Activated CD8-positive, alpha-beta T cell treated with anti-CD3 and anti-CD28 coated beads, Interleukin-2, amount 10 ng/mL, durations not matched to agents 7 days and 5 days (primary cell): ENCODE measurements around the gene IGHMBP2. TPM values are rescaled to one million over a fixed set of nuclear protein-coding genes. Genes with fewer than 3 reads are reported as not detected.

Source experiments
- ATAC-seq: fragments of 150-1000 bp; cut with Tn5 transposase; one replicate; pipeline ENCODE4 v1.10.0; 2021; ENCODE audit warnings: moderate library complexity
- CTCF ChIA-PET: fragments of 350-600 bp; sonication (Branson Sonifier 250); formaldehyde crosslinking; loops from one replicate; lab custom pipeline; 2021; ENCODE audit warnings: antibody characterized with exemption; lab: Charles Lee
- POLR2A ChIA-PET: fragments of 350-600 bp; sonication (Branson Sonifier 250); formaldehyde crosslinking; loops from one replicate; lab custom pipeline; 2021; ENCODE audit warnings: antibody characterized with exemption; lab: Charles Lee
- DNase-seq: peaks from one replicate; pipeline ENCODE4 v3.0.0-alpha.2; 2020
- H3K27ac Mint-ChIP-seq: one replicate; pipeline ENCODE4 v1.8.0; 2021; ENCODE audit warnings: mild to moderate bottlenecking, mixed read lengths
- H3K27me3 Mint-ChIP-seq: one replicate; pipeline ENCODE4 v1.8.0; 2021; ENCODE audit warnings: low read depth, mixed read lengths
- H3K36me3 Mint-ChIP-seq: one replicate; pipeline ENCODE4 v1.8.0; 2021; ENCODE audit warnings: low read depth, mixed read lengths
- H3K4me1 Mint-ChIP-seq: one replicate; pipeline ENCODE4 v1.8.0; 2021; ENCODE audit warnings: low read depth, mixed read lengths
- H3K4me3 Mint-ChIP-seq: one replicate; pipeline ENCODE4 v1.8.0; 2021; ENCODE audit warnings: mild to moderate bottlenecking, mixed read lengths
- H3K9me3 Mint-ChIP-seq: one replicate; pipeline ENCODE4 v1.8.0; 2022; ENCODE audit warnings: mixed read lengths; ENCODE audit not compliant: insufficient read depth
- total RNA-seq, 2 experiments: library from RNA; stranded (reverse); gene quantifications; one replicate each; pipeline ENCODE4 v1.2.3, GENCODE V29; 2021

The IGHMBP2 gene
- total RNA-seq, 2 experiments from 2014 or later: 25.0 to 28.2 TPM

DNA sequence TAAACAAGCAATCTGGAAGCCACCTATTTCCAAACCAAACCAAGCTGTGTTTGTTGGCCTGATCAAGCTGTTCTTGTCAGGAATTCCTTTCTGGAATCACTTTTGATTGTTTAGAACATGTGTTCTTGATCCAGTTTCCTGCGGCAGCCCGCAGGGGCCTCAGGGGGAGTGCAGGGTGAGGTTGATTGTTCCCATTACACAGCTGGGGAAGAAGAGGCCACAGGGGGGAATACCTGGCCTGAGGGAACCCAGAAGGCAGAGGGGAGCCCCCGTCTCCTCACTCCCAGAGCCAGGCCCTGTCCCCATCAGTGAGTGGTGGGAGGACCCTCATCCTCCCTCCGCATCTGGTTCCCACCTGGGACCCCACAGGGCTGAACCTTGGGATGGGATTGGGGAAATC lies 72.9 kb downstream of the IGHMBP2 start:
- Mint-ChIP-seq H3K27ac (no peak overlapping the region), H3K4me1 (no peaks in the 10 kb centered on the region), H3K27me3 (peaks cover 7% of the 10 kb centered on the region), H3K36me3 (no peaks in the 10 kb centered on the region), H3K4me3 (no peak overlapping the region), H3K9me3 (no peaks in the 10 kb centered on the region)
- CTCF ChIA-PET: no interaction called here
- POLR2A ChIA-PET: no interaction called here
- DNase-seq (no peak), ATAC-seq (no peak)

DNA sequence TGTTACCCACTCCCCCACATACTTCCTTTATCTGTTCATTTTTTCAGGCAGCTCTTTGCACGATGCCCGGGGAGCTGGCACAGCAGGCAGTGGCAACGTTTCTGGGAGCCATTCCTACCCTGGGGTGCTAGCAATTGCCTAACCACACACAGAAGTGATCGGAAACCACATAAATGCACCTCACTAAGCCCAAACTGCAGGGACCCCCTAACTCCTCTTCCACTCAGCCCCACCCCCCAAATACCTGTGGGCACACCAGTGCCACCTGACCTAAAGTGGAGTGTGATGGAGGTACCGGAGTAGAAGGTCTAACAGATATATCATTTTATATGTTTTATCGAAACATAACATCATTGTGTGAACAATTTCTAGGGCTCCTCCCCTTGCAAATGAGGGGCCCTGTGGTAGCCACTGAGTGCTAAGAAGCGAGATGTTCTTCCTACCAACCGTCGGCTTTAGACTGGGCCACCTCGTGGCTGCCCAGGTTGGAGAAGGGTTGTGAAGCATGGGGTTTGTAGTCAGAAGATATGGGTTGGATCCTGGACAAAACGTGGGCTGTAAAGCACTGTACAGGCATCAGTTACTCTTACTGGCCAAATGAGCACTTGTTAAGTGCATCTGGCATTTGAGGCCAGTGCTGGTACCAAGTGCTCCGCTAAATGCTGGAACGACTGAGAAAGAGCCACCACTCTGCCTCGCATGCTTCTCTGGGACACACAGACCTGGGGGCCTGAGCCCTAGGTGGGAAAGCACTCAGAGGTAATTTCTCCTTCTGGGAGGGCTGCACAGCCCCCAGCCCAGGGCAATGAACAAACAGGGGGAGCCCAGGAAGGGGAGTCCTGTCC lies 74.3 kb downstream of the IGHMBP2 start:
- H3K27me3 Mint-ChIP-seq: peaks cover 7% of the 10 kb centered on the region
- no peaks in the 10 kb centered on the region for H3K4me1 Mint-ChIP-seq
- no peaks in the 10 kb centered on the region for H3K9me3 Mint-ChIP-seq
- H3K4me3 Mint-ChIP-seq: no peak overlapping the region
- no peak overlapping the region for H3K27ac Mint-ChIP-seq
- no peaks in the 10 kb centered on the region for H3K36me3 Mint-ChIP-seq
- CTCF ChIA-PET: no interaction called here
- no peak for ATAC-seq
- POLR2A ChIA-PET: no interaction called here
- no peak for DNase-seq

DNA sequence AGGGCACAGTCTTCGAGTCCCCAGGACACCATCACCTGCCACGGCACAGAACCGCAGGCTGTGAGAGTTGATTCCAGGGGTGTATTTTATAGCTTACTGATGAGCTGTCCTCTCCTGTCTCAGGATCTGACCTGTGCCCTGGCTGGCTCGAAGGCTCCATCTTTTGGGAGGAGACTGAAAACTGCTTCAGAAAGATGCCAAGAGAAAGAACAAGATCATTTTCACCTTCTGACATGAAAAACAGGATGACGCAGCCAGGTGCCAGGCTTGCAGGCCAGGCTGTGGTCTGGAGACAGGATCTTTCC lies 74.9 kb downstream of the IGHMBP2 start:
- CTCF ChIA-PET: no interaction called here
- Mint-ChIP-seq H3K27me3 (peaks cover 7% of the 10 kb centered on the region), H3K9me3 (no peaks in the 10 kb centered on the region), H3K27ac (no peak overlapping the region), H3K36me3 (no peaks in the 10 kb centered on the region), H3K4me1 (no peaks in the 10 kb centered on the region), H3K4me3 (no peak overlapping the region)
- POLR2A ChIA-PET: no interaction called here
- DNase-seq (no peak), ATAC-seq (no peak)

DNA sequence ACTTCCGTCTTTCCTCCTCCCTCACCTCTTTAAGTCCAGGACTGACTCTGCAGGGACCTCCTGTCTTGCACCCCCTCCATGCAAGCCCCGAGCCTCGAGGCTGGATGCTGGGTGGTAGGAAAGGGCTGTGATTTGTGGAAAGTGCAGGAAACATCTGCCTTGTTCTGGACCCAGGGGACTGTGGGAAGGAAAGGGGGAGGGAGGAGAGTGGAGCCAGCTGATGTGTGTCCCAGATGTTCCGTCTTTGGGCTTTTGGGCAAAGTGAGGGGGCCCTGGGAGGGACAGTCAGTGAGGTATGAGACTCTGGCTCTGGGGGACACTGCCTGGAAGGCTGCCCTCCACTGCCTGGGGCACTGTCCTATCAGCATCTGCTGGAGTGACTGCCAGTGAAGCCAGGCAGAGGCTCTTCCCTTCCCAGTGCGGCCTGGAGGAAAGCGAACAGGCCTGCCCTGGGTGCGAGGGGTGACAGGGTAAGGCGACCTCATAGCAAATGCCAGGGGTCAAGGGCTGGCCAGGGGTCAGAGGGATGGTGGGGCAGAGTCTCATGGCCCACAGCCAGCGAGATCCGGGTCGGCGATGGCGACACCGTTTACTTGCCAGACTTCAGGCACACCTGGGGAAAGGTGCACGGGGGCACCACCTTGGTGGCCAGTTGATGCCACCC lies 75.4 kb downstream of the IGHMBP2 start:
- CTCF ChIA-PET: no interaction called here

DNA sequence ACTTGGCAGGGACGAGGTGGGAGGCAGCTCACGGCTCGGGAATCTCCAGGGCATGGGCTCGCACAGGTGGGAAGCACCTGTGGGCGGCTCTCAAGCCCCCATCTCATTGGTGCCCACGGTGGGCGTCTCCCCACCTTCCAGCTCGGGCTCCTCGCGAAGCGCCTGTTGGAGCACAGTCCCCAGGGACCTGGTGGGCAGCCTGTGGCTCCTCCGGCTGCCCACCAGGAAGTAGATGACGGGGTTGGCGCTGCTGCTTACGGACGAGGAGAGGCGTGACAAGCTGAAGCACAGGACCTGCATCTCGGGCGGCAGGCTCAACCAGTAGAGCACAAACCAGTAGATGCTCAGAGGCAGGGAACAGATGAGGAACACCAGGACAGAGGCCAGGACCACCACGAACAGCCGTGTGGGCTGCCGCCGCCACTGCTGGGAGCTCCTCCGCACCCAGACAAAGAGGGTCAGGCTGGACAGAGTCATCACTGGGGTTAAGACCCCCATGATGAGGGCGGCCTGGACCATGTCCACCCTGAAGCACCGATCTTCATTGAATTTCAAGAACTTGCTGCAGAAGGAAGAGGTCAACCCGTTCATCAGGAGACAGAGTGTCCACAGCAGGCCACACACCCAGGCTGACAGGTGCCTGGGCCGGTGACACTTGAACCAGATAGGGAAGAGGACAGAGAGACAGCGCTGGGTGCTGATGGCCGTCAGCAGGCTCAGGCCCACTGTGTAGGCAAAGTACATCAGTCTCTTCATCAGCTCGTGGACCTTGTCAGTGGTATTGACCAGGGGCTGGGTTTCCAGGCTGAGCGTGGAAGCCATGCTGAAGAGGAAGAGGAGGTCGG lies 76.5 kb downstream of the IGHMBP2 start:
- H3K4me3 Mint-ChIP-seq: no peak overlapping the region
- H3K4me1 Mint-ChIP-seq: no peaks in the 10 kb centered on the region
- peaks cover 9% of the 10 kb centered on the region for H3K27me3 Mint-ChIP-seq
- ChIA-PET POLR2A (no interaction called here), CTCF (interaction anchor here (0.6 kb wide), 1 partner anchor 420 kb away, joined by 3 read pairs; no protein-coding TSS in a partner anchor)
- H3K27ac Mint-ChIP-seq: no peak overlapping the region
- no peaks in the 10 kb centered on the region for H3K36me3 Mint-ChIP-seq
- ATAC-seq (no peak), DNase-seq (no peak)
- H3K9me3 Mint-ChIP-seq: no peaks in the 10 kb centered on the region

More for the DNA sequence above, 75.4 kb downstream of the IGHMBP2 start:
- H3K4me3 Mint-ChIP-seq: no peak overlapping the region
- no peaks in the 10 kb centered on the region for H3K36me3 Mint-ChIP-seq
- H3K9me3 Mint-ChIP-seq: no peaks in the 10 kb centered on the region
- H3K27me3 Mint-ChIP-seq: peaks cover 7% of the 10 kb centered on the region
- DNase-seq (no peak), ATAC-seq (no peak)
- H3K4me1 Mint-ChIP-seq: no peaks in the 10 kb centered on the region
- POLR2A ChIA-PET: no interaction called here
- H3K27ac Mint-ChIP-seq: no peak overlapping the region

DNA sequence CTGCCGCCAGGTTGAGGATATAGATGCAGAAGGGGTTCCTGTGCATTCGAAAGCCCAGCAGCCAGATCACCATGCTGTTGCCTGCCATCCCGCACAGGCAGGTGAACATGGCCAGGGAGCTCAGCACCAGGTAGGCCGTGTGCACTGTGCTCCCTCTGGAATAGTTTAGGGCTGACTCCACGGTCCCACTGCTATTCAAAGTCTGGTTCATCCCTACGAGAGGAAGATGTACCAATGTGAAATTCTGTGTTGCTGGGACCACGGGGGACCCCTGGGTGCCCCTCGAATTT lies 77.0 kb downstream of the IGHMBP2 start, which contains the start of gene MRGPRD:
Gene MRGPRD, minus strand, starts transcription at position 211 of the 290 bp plus-strand sequence. Its CDS starts 0 bp downstream, at position 211.
- DNase-seq: no peak
- no peak for ATAC-seq
- POLR2A ChIA-PET: no interaction called here
- CTCF ChIA-PET: no interaction called here
- Mint-ChIP-seq H3K4me1 (no peaks in the 10 kb centered on the region), H3K36me3 (no peaks in the 10 kb centered on the region), H3K9me3 (no peaks in the 10 kb centered on the region), H3K27ac (no peak within 1 kb of the TSS), H3K4me3 (no peak within 1 kb of the TSS), H3K27me3 (peaks cover 9% of the 10 kb centered on the region)

DNA sequence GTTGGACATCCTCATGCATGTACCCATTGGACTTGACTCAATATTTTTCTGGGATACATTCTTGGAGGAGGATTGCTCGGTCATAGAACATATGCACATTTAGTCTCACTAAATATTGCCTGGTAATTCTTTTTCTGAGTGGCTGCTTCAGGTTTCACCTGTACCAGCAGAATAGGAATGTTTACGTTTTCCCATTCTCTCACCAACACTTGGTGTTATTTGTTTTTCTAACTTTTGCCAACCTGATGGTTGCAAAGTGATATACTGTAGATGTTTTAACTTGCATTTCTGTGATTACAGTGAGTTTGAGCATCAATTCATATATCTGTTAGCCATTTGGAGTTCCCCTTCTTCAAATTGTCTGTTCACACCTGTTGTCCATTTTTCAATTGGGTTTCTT lies 78.4 kb downstream of the IGHMBP2 start:
- Mint-ChIP-seq H3K27ac (no peak overlapping the region), H3K36me3 (no peaks in the 10 kb centered on the region), H3K4me3 (no peak overlapping the region), H3K9me3 (peaks cover 8% of the 10 kb centered on the region), H3K4me1 (no peaks in the 10 kb centered on the region), H3K27me3 (peaks cover 15% of the 10 kb centered on the region)
- DNase-seq (no peak), ATAC-seq (no peak)
- CTCF ChIA-PET: no interaction called here
- POLR2A ChIA-PET: no interaction called here

DNA sequence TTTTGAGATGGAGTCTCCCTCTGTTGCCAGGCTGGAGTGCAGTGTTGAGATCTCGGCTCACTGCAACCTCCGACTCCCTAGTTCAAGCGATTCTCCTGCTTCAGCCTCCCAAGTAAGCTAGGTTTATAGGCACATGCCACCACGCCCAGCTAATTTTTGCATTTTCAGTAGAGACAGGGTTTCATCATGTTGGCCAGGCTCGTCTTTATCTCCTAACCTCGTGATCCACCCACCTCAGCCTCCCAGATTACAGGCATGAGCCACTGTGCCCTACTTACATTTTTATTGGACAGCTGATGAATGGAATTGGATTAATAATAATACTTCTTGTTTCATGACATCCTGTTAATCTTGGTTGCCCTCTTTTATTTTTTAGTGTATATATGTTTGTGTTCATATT lies 80.1 kb downstream of the IGHMBP2 start:
- DNase-seq (no peak), ATAC-seq (no peak)
- POLR2A ChIA-PET: no interaction called here
- no peaks in the 10 kb centered on the region for H3K36me3 Mint-ChIP-seq
- CTCF ChIA-PET: interaction anchor here (1.0 kb wide), 1 partner anchor 351 kb away, joined by 3 read pairs; no protein-coding TSS in a partner anchor
- H3K4me3 Mint-ChIP-seq: no peak overlapping the region
- peaks cover 20% of the 10 kb centered on the region for H3K27me3 Mint-ChIP-seq
- H3K9me3 Mint-ChIP-seq: peaks cover 8% of the 10 kb centered on the region
- H3K27ac Mint-ChIP-seq: no peak overlapping the region
- no peaks in the 10 kb centered on the region for H3K4me1 Mint-ChIP-seq

DNA sequence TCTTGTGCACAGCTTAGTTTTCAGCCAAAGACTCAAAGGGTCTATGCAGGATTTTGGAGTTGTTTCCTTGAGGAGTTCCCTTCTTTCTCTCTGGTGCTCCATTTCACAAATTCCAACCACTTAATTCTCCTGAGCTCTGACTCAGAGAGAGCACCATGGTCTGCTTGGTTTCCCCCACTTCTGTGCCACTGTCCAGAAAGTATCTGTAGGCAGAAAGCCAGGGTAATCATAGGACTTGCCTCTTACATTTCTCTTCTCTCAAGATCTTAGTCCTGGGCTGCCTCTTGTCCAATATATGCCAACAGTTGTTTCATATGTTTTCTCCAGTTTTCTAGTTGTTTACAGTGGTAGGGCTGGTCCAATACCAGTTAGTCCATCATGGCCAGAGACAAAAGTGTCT lies 83.5 kb downstream of the IGHMBP2 start:
- H3K9me3 Mint-ChIP-seq: peaks cover 8% of the 10 kb centered on the region
- no peak overlapping the region for H3K27ac Mint-ChIP-seq
- POLR2A ChIA-PET: no interaction called here
- CTCF ChIA-PET: no interaction called here
- no peaks in the 10 kb centered on the region for H3K36me3 Mint-ChIP-seq
- no peaks in the 10 kb centered on the region for H3K4me1 Mint-ChIP-seq
- no peak for DNase-seq
- ATAC-seq: no peak
- H3K27me3 Mint-ChIP-seq: peaks cover 22% of the 10 kb centered on the region
- H3K4me3 Mint-ChIP-seq: no peak overlapping the region

DNA sequence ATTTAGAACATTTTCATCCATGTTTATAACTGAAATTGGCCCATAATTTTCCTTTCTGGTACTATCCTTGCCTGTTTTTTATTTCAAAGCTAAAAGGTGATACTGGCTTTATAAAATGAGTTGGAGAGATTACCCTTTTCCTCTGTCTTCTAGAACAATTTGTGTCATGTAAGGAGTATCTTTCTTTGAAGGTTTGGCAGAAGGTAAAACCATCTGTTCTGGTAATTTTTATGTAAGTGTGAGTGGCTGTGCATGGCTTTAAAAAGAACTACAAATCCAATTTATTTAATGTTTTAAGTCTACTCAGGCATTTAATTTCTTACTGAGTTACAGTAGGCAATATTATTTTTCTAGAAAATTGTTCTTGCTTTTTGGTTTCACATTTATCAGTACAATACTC lies 84.8 kb downstream of the IGHMBP2 start:
- POLR2A ChIA-PET: no interaction called here
- H3K9me3 Mint-ChIP-seq: peaks cover 8% of the 10 kb centered on the region
- DNase-seq: no peak
- H3K36me3 Mint-ChIP-seq: no peaks in the 10 kb centered on the region
- peaks cover 2% of the 10 kb centered on the region for H3K4me1 Mint-ChIP-seq
- no peak overlapping the region for H3K27ac Mint-ChIP-seq
- CTCF ChIA-PET: no interaction called here
- H3K27me3 Mint-ChIP-seq: peaks cover 24% of the 10 kb centered on the region
- H3K4me3 Mint-ChIP-seq: no peak overlapping the region
- no peak for ATAC-seq
